A549 (cell line): ENCODE results near the gene GLIS1. TPM values are rescaled to one million over a fixed set of nuclear protein-coding genes. Genes with fewer than 3 reads are reported as not detected.

Source experiments
- ATAC-seq, 2 experiments: fragments of 200-7000 bp in 1 of 2; fragments of >200 bp in 1 of 2; cut with Nextera tagmentation in 1 of 2; cut with Tn5 transposase in 1 of 2; 3 replicates each; pipeline versions ENCODE4 v1.8.0 to v1.9.1; 2018 to 2020; ENCODE audit warnings: mild to moderate bottlenecking in 1 of 2, moderate library complexity in 1 of 2
- CTCF ChIA-PET: fragments of 300-600 bp; sonication (Branson Sonifier 250); formaldehyde crosslinking; extraction: SDS; loops from one replicate; lab custom pipeline; 2021; ENCODE audit warnings: antibody characterized with exemption, inconsistent platforms; lab: Yijun Ruan, JAX
- POLR2A ChIA-PET: fragments of 350-600 bp; formaldehyde crosslinking; extraction: SDS; loops from one replicate; lab custom pipeline; 2021; ENCODE audit warnings: antibody characterized with exemption, inconsistent platforms; lab: Yijun Ruan, JAX
- DNase-seq, 2 experiments: peaks; one replicate each; pipeline versions ENCODE4 v3.0.0 to v3.0.0-alpha.2; 2011 to 2016; ENCODE audit warnings: low read depth in 1 of 2, low spot score in 1 of 2
- FAIRE-seq: peaks from 2 replicates; lab custom pipeline; 2011; peaks lifted over from hg19 to GRCh38; lab: Jason Lieb, UNC
- H3K27ac ChIP-seq, 2 experiments: fragments of >200 bp; sonication (Bioruptor Twin); formaldehyde crosslinking; 3 replicates each; pipeline ENCODE4 v1.5.1; 2016 to 2017
- H3K4me1 ChIP-seq: fragments of >200 bp; sonication (Bioruptor Twin); formaldehyde crosslinking; 3 replicates; pipeline ENCODE4 v1.6.1; 2016
- H3K4me2 ChIP-seq: fragments of >200 bp; sonication (Bioruptor Twin); formaldehyde crosslinking; 3 replicates; pipeline ENCODE4 v1.6.1; 2016
- H3K4me3 ChIP-seq: fragments of >200 bp; sonication (Bioruptor Twin); formaldehyde crosslinking; 3 replicates; pipeline ENCODE4 v1.5.1; 2016
- H3K9me3 ChIP-seq: fragments of >200 bp; sonication (Bioruptor Twin); formaldehyde crosslinking; 3 replicates; pipeline ENCODE4 v1.6.1; 2016
- BHLHE40 ChIP-seq: IDR thresholded peaks from 2 replicates; pipeline ENCODE4 v1.6.1; 2012; ENCODE audit warnings: low read depth, low read length, inconsistent platforms
- CBX8 ChIP-seq: fragments of 200-600 bp; sonication (generic); IDR thresholded peaks from 2 replicates; pipeline ENCODE4 v1.6.1; 2016
- CEBPB ChIP-seq, 2 experiments: fragments of >200 bp in 1 of 2; sonication (Bioruptor Twin) in 1 of 2; formaldehyde crosslinking in 1 of 2; IDR thresholded peaks; 2 replicates each; pipeline ENCODE4 v1.6.1; 2012 to 2016
- CHD4 ChIP-seq: fragments of 200-600 bp; sonication (generic); IDR thresholded peaks from 2 replicates; pipeline ENCODE4 v1.6.1; 2016; ENCODE audit warnings: antibody characterized with exemption, mild to moderate bottlenecking, borderline replicate concordance
- EHF ChIP-seq: fragments of 250-450 bp; sonication (Bioruptor Pico); IDR thresholded peaks from 2 replicates; pipeline ENCODE4 v1.5.0; 2020; ENCODE audit warnings: mild to moderate bottlenecking
- EHMT2 ChIP-seq: fragments of 200-600 bp; sonication (generic); IDR thresholded peaks from 2 replicates; pipeline ENCODE4 v1.6.1; 2016; ENCODE audit warnings: antibody characterized with exemption, low read depth, mild to moderate bottlenecking, moderate library complexity
- EP300 ChIP-seq, 2 experiments: fragments of >200 bp; sonication (Bioruptor Twin); formaldehyde crosslinking; IDR thresholded peaks; 2 replicates in 1 of 2; 3 replicates in 1 of 2; pipeline ENCODE4 v1.6.1; 2016 to 2017
- FOSB ChIP-seq: fragments of 250-450 bp; sonication (Bioruptor Pico); IDR thresholded peaks from 2 replicates; pipeline ENCODE4 v1.5.0; 2020; ENCODE audit warnings: mild to moderate bottlenecking, moderate library complexity
- GATA3 ChIP-seq: IDR thresholded peaks from 2 replicates; pipeline ENCODE4 v1.6.1; 2012; ENCODE audit warnings: borderline replicate concordance
- HEYL ChIP-seq: fragments of 250-450 bp; sonication (Bioruptor Pico); IDR thresholded peaks from 2 replicates; pipeline ENCODE4 v1.8.0; 2021; ENCODE audit warnings: mild to moderate bottlenecking, moderate library complexity
- HOXA7 ChIP-seq: fragments of 250-450 bp; sonication (Bioruptor Pico); IDR thresholded peaks from 2 replicates; pipeline ENCODE4 v1.5.0; 2020; ENCODE audit warnings: mild to moderate bottlenecking, moderate library complexity
- HOXB13 ChIP-seq: fragments of 250-450 bp; sonication (Bioruptor Pico); IDR thresholded peaks from 2 replicates; pipeline ENCODE4 v1.5.0; 2020; ENCODE audit warnings: low read depth, mild to moderate bottlenecking, moderate library complexity
- KDM5A ChIP-seq: fragments of 200-600 bp; sonication (generic); IDR thresholded peaks from 2 replicates; pipeline ENCODE4 v1.6.1; 2016; ENCODE audit warnings: antibody characterized with exemption, mild to moderate bottlenecking
- MAZ ChIP-seq: fragments of 150-350 bp; IDR thresholded peaks from 2 replicates; pipeline ENCODE4 v1.6.1; 2014; ENCODE audit warnings: antibody characterized with exemption, low read depth, low read length, borderline replicate concordance
- MYC ChIP-seq: IDR thresholded peaks from 2 replicates; pipeline ENCODE4 v1.6.1; 2012; ENCODE audit warnings: mild to moderate bottlenecking, inconsistent platforms, low read length, improper control_type of control experiment, borderline replicate concordance
- NFE2L2 ChIP-seq: fragments of 150-350 bp; conservative IDR thresholded peaks from 2 replicates; pipeline ENCODE4 v1.6.1; 2014; ENCODE audit warnings: low read length
- PHF8 ChIP-seq: fragments of 200-600 bp; sonication (generic); IDR thresholded peaks from 2 replicates; pipeline ENCODE4 v1.6.1; 2016; ENCODE audit warnings: low read depth, mild to moderate bottlenecking, antibody characterized with exemption, moderate library complexity, borderline replicate concordance
- POLR2A ChIP-seq: IDR thresholded peaks from 2 replicates; pipeline ENCODE4 v1.6.1; 2012; ENCODE audit warnings: mild to moderate bottlenecking, low read length
- POLR2AphosphoS2 ChIP-seq: conservative IDR thresholded peaks from 2 replicates; pipeline ENCODE4 v1.6.1; 2012; ENCODE audit warnings: low read length, improper control_type of control experiment, inconsistent platforms
- RCOR1 ChIP-seq: fragments of 150-350 bp; IDR thresholded peaks from 2 replicates; pipeline ENCODE4 v1.6.1; 2014; ENCODE audit warnings: antibody characterized with exemption, low read length, low read depth
- SMC3 ChIP-seq: fragments of >200 bp; sonication (Bioruptor Twin); formaldehyde crosslinking; IDR thresholded peaks from 3 replicates; pipeline ENCODE4 v1.6.1; 2018; ENCODE audit warnings: inconsistent platforms
- SREBF2 ChIP-seq: fragments of 450-650 bp; IDR thresholded peaks from 2 replicates; pipeline ENCODE4 v1.6.1; 2014; ENCODE audit warnings: mild to moderate bottlenecking, moderate library complexity
- TFCP2L1 ChIP-seq: fragments of 250-450 bp; sonication (Bioruptor Pico); IDR thresholded peaks from 2 replicates; pipeline ENCODE4 v1.5.0; 2021; ENCODE audit warnings: mild to moderate bottlenecking
- ZNF302 ChIP-seq: fragments of 250-450 bp; sonication (Bioruptor Pico); IDR thresholded peaks from 2 replicates; pipeline ENCODE4 v1.9.0; 2021; ENCODE audit warnings: inconsistent platforms, mild to moderate bottlenecking, moderate library complexity
- WGBS: methylation state at CpG from one replicate; pipeline ENCODE4 v1.1.6; 2017; ENCODE audit errors: missing lambda C conversion rate; 5-methylcytosine and 5-hydroxymethylcytosine counted together
- polyA plus RNA-seq, 4 experiments: library from polyadenylated mRNA; depleted of rRNA in 3 of 4; stranded (reverse); fragments of >200 nt; fragmentation: RNase III in 1 of 4; extraction: RNeasy Plus Mini Kit Qiagen cat#74134 plus additional on column Dnase treatment in 1 of 4; gene quantifications; 2 replicates in 3 of 4; 3 replicates in 1 of 4; pipeline ENCODE4 v1.2.3, GENCODE V29; 2011 to 2017
- TF ChIP-seq, protein P1 (sequence below): IDR thresholded peaks from 2 replicates; pipeline ENCODE4 v1.6.1; 2012
- TF ChIP-seq, protein P2 (sequence below): IDR thresholded peaks from 2 replicates; pipeline ENCODE4 v1.6.1; 2012
- TF ChIP-seq, protein P3 (sequence below): fragments of 250-450 bp; sonication (Bioruptor Pico); IDR thresholded peaks from 2 replicates; pipeline ENCODE4 v1.5.0; 2021; ENCODE audit warnings: mild to moderate bottlenecking, moderate library complexity, borderline replicate concordance
- TF ChIP-seq, protein P4 (sequence below): fragments of 250-450 bp; sonication (Bioruptor Pico); IDR thresholded peaks from 2 replicates; pipeline ENCODE4 v1.5.0; 2020; ENCODE audit warnings: low read depth, mild to moderate bottlenecking, moderate library complexity
- TF ChIP-seq, protein P5 (sequence below): fragments of >200 bp; sonication (Bioruptor Twin); formaldehyde crosslinking; IDR thresholded peaks from 3 replicates; pipeline ENCODE4 v1.5.1; 2016

The GLIS1 gene
- polyA plus RNA-seq, 2 of the 4 experiments (the other 2 are of a cell fraction): 0.04 TPM; not detected in 1

DNA sequence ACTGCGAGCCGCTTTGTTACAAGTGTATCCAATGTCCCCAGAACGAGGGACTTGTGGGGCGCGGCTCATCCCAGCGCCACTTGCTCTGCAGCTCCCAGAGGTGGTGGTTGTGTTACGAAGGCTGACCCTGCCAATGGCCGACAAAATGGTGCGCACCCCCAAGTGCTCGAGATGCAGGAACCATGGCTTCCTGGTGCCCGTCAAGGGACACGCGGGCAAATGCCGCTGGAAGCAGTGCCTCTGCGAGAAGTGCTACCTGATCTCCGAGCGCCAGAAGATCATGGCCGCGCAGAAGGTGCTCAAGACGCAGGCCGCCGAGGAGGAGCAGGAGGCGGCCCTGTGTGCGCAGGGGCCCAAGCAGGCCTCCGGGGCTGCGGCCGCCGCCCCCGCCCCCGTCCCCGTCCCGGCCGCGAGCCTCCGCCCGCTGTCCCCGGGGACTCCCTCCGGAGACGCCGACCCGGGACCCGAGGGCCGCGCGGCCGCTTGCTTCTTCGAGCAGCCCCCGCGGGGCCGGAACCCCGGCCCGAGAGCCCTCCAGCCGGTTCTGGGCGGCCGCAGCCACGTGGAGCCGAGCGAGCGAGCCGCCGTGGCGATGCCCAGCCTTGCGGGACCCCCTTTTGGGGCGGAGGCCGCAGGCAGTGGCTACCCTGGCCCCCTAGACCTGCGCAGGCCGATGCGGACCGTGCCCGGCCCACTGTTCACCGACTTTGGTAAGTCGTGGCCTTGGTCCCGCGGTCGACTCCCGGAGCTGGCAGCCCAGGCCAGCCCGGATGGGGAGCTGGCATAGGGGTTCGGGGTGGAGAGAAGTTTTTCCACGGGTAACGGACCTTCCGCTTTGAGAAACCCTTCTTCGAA is 279.4 kb downstream of the GLIS1 start, which contains the start of gene DMRTB1:
Gene DMRTB1, plus strand, starts transcription at position 79 of the 855 bp plus-strand sequence. Its CDS starts 55 bp downstream, at position 134.
- no peak within 1 kb of the TSS for H3K4me2 ChIP-seq
- ATAC-seq: no peak
- no peak within 1 kb of the TSS for H3K27ac ChIP-seq
- H3K4me1 ChIP-seq: no peaks in the 10 kb centered on the region
- TF ChIP-seq SREBF2 (no peak), CEBPB (IDR thresholded peaks at IDR 0.05) (no peak), PHF8 (no peak), EP300 (IDR thresholded peaks at IDR 0.05) (no peak), SMC3 (no peak), CHD4 (no peak), MYC (no peak), GATA3 (no peak), MAZ (no peak), RCOR1 (no peak), NFE2L2 (no peak), FOSB (CRISPR knock-in tag) (no peak), TFCP2L1 (no peak), EHF (CRISPR knock-in tag) (no peak), EHMT2 (no peak), POLR2A (no peak), ZNF302 (CRISPR knock-in tag) (no peak)
- TF ChIP-seq, protein P1, sequence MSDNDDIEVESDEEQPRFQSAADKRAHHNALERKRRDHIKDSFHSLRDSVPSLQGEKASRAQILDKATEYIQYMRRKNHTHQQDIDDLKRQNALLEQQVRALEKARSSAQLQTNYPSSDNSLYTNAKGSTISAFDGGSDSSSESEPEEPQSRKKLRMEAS: no peak
- TF ChIP-seq, protein P2, sequence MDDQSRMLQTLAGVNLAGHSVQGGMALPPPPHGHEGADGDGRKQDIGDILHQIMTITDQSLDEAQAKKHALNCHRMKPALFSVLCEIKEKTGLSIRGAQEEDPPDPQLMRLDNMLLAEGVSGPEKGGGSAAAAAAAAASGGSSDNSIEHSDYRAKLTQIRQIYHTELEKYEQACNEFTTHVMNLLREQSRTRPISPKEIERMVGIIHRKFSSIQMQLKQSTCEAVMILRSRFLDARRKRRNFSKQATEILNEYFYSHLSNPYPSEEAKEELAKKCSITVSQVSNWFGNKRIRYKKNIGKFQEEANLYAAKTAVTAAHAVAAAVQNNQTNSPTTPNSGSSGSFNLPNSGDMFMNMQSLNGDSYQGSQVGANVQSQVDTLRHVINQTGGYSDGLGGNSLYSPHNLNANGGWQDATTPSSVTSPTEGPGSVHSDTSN: no peak
- no peak for DNase-seq
- ChIA-PET CTCF (interaction anchor here (0.6 to 1.3 kb wide), 4 partner anchors 10 to 181 kb away, joined by 3 to 4 read pairs (median 3); no protein-coding TSS in a partner anchor), POLR2A (no interaction called here)
- WGBS: 94% methylated on average over 43 of the region's 82 CpGs
- no peaks in the 10 kb centered on the region for H3K9me3 ChIP-seq
- no peak within 1 kb of the TSS for H3K4me3 ChIP-seq
- no peak for FAIRE-seq

DNA sequence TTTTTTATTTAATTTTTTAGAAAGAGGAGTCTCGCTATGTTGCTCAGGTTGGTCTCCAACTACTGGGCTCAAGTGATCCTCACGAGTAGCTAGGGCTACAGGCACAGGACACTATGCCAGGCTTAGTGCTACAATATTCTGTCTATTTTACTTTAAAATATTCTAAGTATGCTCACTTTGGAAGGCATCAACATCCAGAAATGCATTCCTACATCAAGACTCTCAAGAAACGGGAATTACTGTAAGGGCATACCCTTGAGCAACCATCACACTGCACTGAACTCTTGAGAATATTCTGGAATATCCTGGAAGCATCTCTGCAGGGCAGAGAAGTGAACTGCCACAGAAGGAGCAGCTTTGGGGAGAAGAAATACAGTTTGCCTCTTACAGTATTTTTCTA is 280.3 kb downstream of the GLIS1 start:
- Histone ChIP-seq H3K4me2 (no peak overlapping the region), H3K27ac (no peak overlapping the region), H3K4me3 (no peak overlapping the region), H3K4me1 (no peaks in the 10 kb centered on the region), H3K9me3 (no peaks in the 10 kb centered on the region)
- ChIA-PET CTCF (interaction anchor here (0.6 to 0.7 kb wide), 2 partner anchors 126 to 180 kb away, joined by 3 to 4 read pairs; no protein-coding TSS in a partner anchor), POLR2A (no interaction called here)
- no peak for DNase-seq
- WGBS: 57% methylated on average over 3 of the region's 3 CpGs
- ATAC-seq: no peak
- FAIRE-seq: no peak
- TF ChIP-seq, protein P3, sequence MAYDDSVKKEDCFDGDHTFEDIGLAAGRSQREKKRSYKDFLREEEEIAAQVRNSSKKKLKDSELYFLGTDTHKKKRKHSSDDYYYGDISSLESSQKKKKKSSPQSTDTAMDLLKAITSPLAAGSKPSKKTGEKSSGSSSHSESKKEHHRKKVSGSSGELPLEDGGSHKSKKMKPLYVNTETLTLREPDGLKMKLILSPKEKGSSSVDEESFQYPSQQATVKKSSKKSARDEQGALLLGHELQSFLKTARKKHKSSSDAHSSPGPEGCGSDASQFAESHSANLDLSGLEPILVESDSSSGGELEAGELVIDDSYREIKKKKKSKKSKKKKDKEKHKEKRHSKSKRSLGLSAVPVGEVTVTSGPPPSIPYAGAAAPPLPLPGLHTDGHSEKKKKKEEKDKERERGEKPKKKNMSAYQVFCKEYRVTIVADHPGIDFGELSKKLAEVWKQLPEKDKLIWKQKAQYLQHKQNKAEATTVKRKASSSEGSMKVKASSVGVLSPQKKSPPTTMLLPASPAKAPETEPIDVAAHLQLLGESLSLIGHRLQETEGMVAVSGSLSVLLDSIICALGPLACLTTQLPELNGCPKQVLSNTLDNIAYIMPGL (CRISPR knock-in tag): no peak
- TF ChIP-seq FOSB (CRISPR knock-in tag) (no peak), BHLHE40 (no peak), MYC (no peak), HOXA7 (CRISPR knock-in tag) (no peak), POLR2AphosphoS2 (no peak), PHF8 (no peak), KDM5A (no peak), HOXB13 (no peak), POLR2A (no peak), SMC3 (no peak), RCOR1 (no peak), HEYL (CRISPR knock-in tag) (no peak), CBX8 (no peak), EHF (CRISPR knock-in tag) (no peak)
- TF ChIP-seq, protein P1: no peak
- TF ChIP-seq, protein P4, sequence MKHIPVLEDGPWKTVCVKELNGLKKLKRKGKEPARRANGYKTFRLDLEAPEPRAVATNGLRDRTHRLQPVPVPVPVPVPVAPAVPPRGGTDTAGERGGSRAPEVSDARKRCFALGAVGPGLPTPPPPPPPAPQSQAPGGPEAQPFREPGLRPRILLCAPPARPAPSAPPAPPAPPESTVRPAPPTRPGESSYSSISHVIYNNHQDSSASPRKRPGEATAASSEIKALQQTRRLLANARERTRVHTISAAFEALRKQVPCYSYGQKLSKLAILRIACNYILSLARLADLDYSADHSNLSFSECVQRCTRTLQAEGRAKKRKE (CRISPR knock-in tag): no peak
- TF ChIP-seq, protein P5, sequence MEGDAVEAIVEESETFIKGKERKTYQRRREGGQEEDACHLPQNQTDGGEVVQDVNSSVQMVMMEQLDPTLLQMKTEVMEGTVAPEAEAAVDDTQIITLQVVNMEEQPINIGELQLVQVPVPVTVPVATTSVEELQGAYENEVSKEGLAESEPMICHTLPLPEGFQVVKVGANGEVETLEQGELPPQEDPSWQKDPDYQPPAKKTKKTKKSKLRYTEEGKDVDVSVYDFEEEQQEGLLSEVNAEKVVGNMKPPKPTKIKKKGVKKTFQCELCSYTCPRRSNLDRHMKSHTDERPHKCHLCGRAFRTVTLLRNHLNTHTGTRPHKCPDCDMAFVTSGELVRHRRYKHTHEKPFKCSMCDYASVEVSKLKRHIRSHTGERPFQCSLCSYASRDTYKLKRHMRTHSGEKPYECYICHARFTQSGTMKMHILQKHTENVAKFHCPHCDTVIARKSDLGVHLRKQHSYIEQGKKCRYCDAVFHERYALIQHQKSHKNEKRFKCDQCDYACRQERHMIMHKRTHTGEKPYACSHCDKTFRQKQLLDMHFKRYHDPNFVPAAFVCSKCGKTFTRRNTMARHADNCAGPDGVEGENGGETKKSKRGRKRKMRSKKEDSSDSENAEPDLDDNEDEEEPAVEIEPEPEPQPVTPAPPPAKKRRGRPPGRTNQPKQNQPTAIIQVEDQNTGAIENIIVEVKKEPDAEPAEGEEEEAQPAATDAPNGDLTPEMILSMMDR: no peak
